Esophagus squamous epithelium (tissue), 5 donors: ENCODE data around the gene GINS3. TPM values are rescaled to one million over a fixed set of nuclear protein-coding genes. Genes with fewer than 3 reads are reported as not detected.

Source experiments
- DNase-seq: peaks from one replicate; lab custom pipeline; 2025; lab: John Stamatoyannopoulos, UW
- H3K27ac ChIP-seq, 4 donors: fragments of 200-600 bp; sonication (generic); one replicate each; pipeline ENCODE4 v1.5.1; 2016 to 2019; ENCODE audit warnings: mild to moderate bottlenecking in 1 of 4
- H3K27me3 ChIP-seq, 4 donors: fragments of 200-600 bp; sonication (generic); 1 replicate in 3 of 4; 2 replicates in 1 of 4; pipeline versions ENCODE4 v1.5.1 to v1.6.0; 2017 to 2021; ENCODE audit warnings: antibody characterized with exemption in 1 of 4
- H3K36me3 ChIP-seq, 3 donors: fragments of 200-600 bp; sonication (generic); one replicate each; pipeline ENCODE4 v1.5.1; 2016 to 2019
- H3K4me1 ChIP-seq, 3 donors: fragments of 200-600 bp; sonication (generic); one replicate each; pipeline ENCODE4 v1.5.1; 2017 to 2019
- H3K4me3 ChIP-seq, 4 donors: fragments of 200-600 bp; sonication (generic); 1 replicate in 3 of 4; 2 replicates in 1 of 4; pipeline ENCODE4 v1.5.1; 2016 to 2019; ENCODE audit warnings: mild to moderate bottlenecking in 2 of 4, moderate library complexity in 1 of 4
- H3K9me3 ChIP-seq, 3 donors: fragments of 200-600 bp; sonication (generic); one replicate each; pipeline ENCODE4 v1.5.1; 2016 to 2019
- POLR2A ChIP-seq, 4 donors: fragments of 450-650 bp; IDR thresholded peaks; one replicate each; pipeline ENCODE4 v1.6.1; 2017; ENCODE audit warnings: antibody characterized with exemption in 4 of 4, mild to moderate bottlenecking in 4 of 4, moderate library complexity in 3 of 4
- WGBS, 2 donors: methylation state at CpG; one replicate each; pipeline ENCODE4 v1.1.5; 2018; 5-methylcytosine and 5-hydroxymethylcytosine counted together
- intact Hi-C: fragments of 100-400 bp; cut with DNase I; formaldehyde crosslinking; loops from one replicate; pipeline ENCODE4 v1.15.0; 2022
- total RNA-seq, 4 donors: library from RNA; depleted of rRNA; stranded (reverse); fragments of >200 nt; gene quantifications; one replicate each; pipeline ENCODE4 v1.1.0, GENCODE V29; 2016
- TF ChIP-seq, protein P1 (sequence below), 6 experiments: fragments of 450-650 bp in 4 of 6; fragments of 200-600 bp in 2 of 6; sonication (generic) in 2 of 6; IDR thresholded peaks; one replicate each; pipeline ENCODE4 v1.5.1; 2016 to 2019; ENCODE audit warnings: antibody characterized with exemption in 6 of 6, mild to moderate bottlenecking in 4 of 6, moderate library complexity in 4 of 6
- donor health status: DM: yes; HTN: yes; CAD: no.

Gene GINS3
- total RNA-seq, 4 donors from 2014 or later, result 7.1 to 15.1 (median 10.8) TPM

DNA sequence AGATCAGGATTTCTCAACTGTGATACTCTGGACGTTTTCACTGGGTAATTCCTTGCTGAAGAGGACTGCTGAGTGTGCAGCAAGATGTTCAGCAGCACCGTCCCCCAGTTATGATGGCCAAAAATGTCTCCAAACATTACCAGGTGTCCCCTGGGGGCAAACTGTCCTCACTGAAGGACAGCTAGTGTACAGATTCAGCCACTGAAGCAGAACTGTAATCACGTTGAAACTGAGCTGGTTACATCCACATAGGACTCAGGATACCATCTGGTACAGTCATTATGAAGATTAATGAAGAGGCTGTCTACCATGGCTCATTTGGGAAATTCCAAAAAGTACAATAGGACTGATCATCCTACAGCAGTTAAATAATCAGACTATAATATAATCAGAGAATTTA, 43.3 kb upstream of the GINS3 start:
- Histone ChIP-seq H3K36me3 (no peaks in the 10 kb centered on the region), H3K4me3 (no peak overlapping the region), H3K27ac (no peak overlapping the region), H3K27me3 (peaks cover 0 to 15% (median 0%) of the 10 kb centered on the region in 4 donors), H3K9me3 (no peaks in the 10 kb centered on the region), H3K4me1 (no peaks in the 10 kb centered on the region)
- intact Hi-C loops, result no loop called here
- 15 to 25% methylated on average over 3 of the region's 3 CpGs for WGBS, 2 donors
- TF ChIP-seq, protein P1, sequence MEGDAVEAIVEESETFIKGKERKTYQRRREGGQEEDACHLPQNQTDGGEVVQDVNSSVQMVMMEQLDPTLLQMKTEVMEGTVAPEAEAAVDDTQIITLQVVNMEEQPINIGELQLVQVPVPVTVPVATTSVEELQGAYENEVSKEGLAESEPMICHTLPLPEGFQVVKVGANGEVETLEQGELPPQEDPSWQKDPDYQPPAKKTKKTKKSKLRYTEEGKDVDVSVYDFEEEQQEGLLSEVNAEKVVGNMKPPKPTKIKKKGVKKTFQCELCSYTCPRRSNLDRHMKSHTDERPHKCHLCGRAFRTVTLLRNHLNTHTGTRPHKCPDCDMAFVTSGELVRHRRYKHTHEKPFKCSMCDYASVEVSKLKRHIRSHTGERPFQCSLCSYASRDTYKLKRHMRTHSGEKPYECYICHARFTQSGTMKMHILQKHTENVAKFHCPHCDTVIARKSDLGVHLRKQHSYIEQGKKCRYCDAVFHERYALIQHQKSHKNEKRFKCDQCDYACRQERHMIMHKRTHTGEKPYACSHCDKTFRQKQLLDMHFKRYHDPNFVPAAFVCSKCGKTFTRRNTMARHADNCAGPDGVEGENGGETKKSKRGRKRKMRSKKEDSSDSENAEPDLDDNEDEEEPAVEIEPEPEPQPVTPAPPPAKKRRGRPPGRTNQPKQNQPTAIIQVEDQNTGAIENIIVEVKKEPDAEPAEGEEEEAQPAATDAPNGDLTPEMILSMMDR (IDR thresholded peaks at IDR 0.05), result no peak
- no peak for TF ChIP-seq POLR2A (IDR thresholded peaks at IDR 0.05)
- DNase-seq, result no peak

DNA sequence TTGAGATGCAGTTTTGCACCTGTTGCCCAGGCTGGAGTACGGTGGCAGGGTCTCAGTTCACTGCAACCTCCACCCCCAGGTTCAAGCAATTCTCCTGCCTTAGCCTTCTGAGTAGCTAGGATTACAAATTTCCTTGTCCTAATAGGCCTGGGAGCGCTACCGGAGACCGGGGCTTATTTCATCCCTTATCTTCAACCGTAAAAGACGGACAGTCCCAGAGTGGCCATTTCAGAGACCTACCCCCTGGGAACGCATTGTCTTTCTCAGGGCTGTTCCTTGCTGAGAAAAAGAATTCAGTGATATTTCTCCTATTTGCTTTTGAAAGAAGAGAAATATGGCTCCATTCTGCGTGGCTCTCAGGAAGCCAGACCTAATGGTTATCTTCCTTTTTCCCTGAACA, 39.6 kb upstream of the GINS3 start:
- intact Hi-C loops, result no loop called here
- H3K9me3 ChIP-seq, result no peaks in the 10 kb centered on the region
- H3K27ac ChIP-seq, result no peak overlapping the region
- H3K27me3 ChIP-seq, result peaks cover 0 to 9% (median 0%) of the 10 kb centered on the region in 4 donors
- H3K4me1 ChIP-seq, result no peaks in the 10 kb centered on the region
- TF ChIP-seq, protein P1 (IDR thresholded peaks at IDR 0.05), result no peak
- no peak for TF ChIP-seq POLR2A (IDR thresholded peaks at IDR 0.05)
- no peak overlapping the region for H3K4me3 ChIP-seq
- DNase-seq, result no peak
- WGBS, 2 donors, result 67 to 89% methylated on average over 8 of the region's 8 CpGs
- no peaks in the 10 kb centered on the region for H3K36me3 ChIP-seq

DNA sequence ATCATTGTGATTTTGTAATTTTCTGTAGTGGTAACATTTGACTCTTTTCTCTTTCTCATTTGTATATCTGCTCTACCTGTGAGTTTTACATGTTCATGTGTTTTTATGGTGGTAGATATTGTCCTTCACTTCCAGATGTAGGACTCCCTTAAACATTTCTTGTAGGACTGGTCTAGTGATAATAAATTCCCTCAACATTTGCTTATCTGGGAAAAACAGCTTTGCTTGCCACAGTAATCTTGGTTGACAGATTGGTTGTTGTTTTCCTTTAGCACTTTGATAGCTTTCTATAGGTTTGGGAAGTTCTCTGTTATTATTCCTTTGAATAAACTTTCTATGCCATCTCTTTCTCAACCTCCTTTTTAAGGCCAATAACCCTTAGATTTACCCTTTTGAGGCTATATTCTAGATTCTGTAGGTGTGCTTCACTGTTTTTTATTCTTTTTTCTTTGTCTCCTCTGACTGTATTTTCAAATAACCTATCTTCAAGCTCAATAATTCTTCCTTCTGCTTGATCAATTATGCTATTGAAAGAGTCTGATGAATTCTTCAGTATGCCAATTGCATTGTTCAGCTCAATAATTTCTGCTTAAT, 32.1 kb upstream of the GINS3 start:
- Histone ChIP-seq H3K9me3 (peaks cover 0 to 21% (median 14%) of the 10 kb centered on the region in 3 donors), H3K4me1 (no peaks in the 10 kb centered on the region), H3K27me3 (peaks cover 0 to 6% (median 0%) of the 10 kb centered on the region in 4 donors), H3K4me3 (no peak overlapping the region), H3K27ac (no peak overlapping the region), H3K36me3 (no peaks in the 10 kb centered on the region)
- TF ChIP-seq POLR2A (IDR thresholded peaks at IDR 0.05), result no peak
- TF ChIP-seq, protein P1 (IDR thresholded peaks at IDR 0.05), result no peak
- intact Hi-C loops, result no loop called here
- DNase-seq, result no peak

DNA sequence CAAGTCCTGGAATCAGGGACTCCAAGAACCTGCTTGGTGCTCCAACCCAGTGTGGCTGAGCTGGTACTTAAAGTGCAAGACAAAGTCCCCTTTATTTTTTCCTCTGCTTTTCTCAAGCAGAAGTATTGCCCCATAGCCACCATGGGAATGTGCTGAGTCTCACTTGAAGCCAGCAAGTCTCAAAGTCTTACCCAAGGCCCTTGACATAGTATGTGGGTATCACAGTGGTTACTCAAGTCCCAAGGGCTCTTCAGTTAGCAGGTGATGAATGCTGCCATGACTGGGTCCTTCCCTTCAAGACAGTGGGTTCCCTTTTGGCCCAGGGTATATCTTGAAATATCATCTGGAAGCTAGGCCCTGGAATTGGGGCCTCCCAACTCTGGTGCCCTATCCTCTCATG, 30.5 kb upstream of the GINS3 start:
- no peak overlapping the region for H3K27ac ChIP-seq
- intact Hi-C loops, result no loop called here
- DNase-seq, result no peak

DNA sequence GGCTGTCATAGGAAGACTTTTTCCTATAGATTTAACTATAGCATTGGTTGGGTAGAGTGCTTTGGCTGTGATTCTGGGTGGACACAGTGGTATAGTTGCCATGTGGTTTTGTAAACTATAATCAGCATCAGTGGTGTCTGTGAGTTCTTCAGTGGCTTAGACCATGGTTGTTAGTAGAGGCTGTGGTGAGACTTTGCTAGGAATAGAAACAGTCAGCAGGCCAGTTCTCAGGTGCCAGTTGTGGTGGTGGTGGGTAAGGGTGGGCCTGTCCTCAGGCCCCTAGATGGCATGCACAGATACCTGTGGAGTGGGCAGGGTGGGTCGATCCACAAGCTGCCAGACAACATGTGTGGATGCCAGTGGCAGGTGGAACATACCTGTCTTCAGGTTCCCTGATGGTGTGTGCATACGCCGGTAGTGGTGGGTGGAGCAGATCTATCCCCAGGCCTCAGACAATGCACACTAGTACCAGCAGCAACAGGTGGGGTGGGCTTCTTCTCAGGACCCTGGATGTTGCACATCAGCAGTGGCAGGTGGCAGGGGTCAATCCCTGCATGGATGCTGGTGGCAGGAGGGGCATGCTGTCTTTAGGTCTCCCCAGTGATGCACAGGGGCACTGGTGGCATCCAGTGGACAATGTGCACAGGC, 28.4 kb upstream of the GINS3 start:
- no peak for TF ChIP-seq POLR2A (IDR thresholded peaks at IDR 0.05)
- TF ChIP-seq, protein P1 (IDR thresholded peaks at IDR 0.05), result no peak
- Histone ChIP-seq H3K4me3 (no peak overlapping the region), H3K9me3 (peaks cover 0 to 21% (median 14%) of the 10 kb centered on the region in 3 donors), H3K27me3 (peaks cover 0 to 10% (median 0%) of the 10 kb centered on the region in 4 donors), H3K36me3 (no peaks in the 10 kb centered on the region), H3K27ac (no peak overlapping the region), H3K4me1 (peaks cover 0 to 4% (median 0%) of the 10 kb centered on the region in 3 donors)
- DNase-seq, result no peak
- 61 to 78% methylated on average over 2 to 3 of the region's 3 CpGs for WGBS, 2 donors
- intact Hi-C loops, result no loop called here

More for the DNA sequence above, 30.5 kb upstream of the GINS3 start:
- Histone ChIP-seq H3K36me3 (no peaks in the 10 kb centered on the region), H3K9me3 (peaks cover 0 to 21% (median 14%) of the 10 kb centered on the region in 3 donors), H3K27me3 (peaks cover 0 to 6% (median 0%) of the 10 kb centered on the region in 4 donors), H3K4me3 (no peak overlapping the region), H3K4me1 (peaks cover 0 to 4% (median 0%) of the 10 kb centered on the region in 3 donors)
- TF ChIP-seq POLR2A (IDR thresholded peaks at IDR 0.05), result no peak
- TF ChIP-seq, protein P1 (IDR thresholded peaks at IDR 0.05), result no peak
